DND-41 (cell line): Measurements from ENCODE around the gene KCNJ11.

Experiments used
- CTCF ChIP-seq: IDR thresholded peaks from 2 replicates; pipeline ENCODE4 v1.5.1; 2012; ENCODE audit warnings: borderline replicate concordance, low read length, moderate library complexity, mild to moderate bottlenecking; ENCODE audit not compliant: poor library complexity, severe bottlenecking; ENCODE audit errors: extremely low read depth
- EZH2 ChIP-seq: IDR thresholded peaks from 3 replicates; pipeline ENCODE4 v1.6.1; 2012; ENCODE audit warnings: borderline replicate concordance, low read depth, mild to moderate bottlenecking, moderate library complexity, low read length, inconsistent platforms; ENCODE audit not compliant: severe bottlenecking

DNA sequence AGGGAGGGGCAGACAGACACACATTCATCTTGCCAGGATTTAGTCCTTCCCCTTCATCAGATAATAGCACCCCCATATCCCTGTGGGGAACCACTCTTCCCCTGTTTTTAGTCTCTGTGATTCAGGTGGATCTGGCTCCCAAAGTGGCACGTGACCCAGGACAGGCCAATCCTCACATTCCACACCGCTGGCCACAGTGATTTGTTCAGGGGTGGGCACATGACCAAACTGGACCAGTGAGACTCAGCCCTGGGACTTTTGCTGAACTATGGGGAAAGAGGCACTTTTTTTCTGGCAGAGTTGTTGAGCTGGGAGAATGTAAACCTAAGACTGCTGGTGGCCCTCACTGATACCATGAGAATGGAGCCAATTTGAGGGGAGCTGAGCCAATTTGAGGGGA is 19.1 kb upstream of the KCNJ11 start:
- no peak for TF ChIP-seq CTCF
- TF ChIP-seq EZH2 = no peak
